ENCODE measurements around the gene KCNN4. TPM values are rescaled to one million over a fixed set of nuclear protein-coding genes. Genes with fewer than 3 reads are reported as not detected.
"Not testable (repeated sequence)": the region's sequence is repeated elsewhere in the genome, so short reads cannot be mapped to it uniquely, and the experiment has no call there.

Gene KCNN4
- total and polyA plus RNA-seq, 5 donors = 0.26 to 1.4 (median 0.33) TPM; not detected in 1

DNA sequence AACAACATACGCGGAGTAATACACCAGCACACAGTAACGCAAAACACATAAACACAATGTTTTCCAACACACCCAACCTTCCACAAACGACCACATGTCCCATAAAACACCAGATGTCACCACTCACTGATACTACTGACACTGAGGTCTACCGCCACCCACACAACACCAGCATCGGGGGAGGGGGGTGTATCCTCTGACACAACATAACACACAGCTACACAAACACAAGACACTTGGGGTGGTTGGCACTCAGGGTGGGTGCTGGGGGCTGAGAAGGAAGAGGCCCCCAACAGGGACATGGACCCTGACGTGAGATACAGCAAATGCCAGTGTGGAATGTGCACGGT is 1.5 kb upstream of the KCNN4 start:
- Histone ChIP-seq H3K27me3 (ENCODE audit: control insufficient read depth, insufficient read depth) (no peaks in the 10 kb centered on the region), H3K9me3 (ENCODE audit: control insufficient read depth, low read length) (no peaks in the 10 kb centered on the region), H3K27ac (ENCODE audit: low read length) (no peak overlapping the region), H3K4me1 (ENCODE audit: control insufficient read depth, insufficient read depth, low read length) (no peaks in the 10 kb centered on the region), H3K4me3 (ENCODE audit: low read length) (no peak overlapping the region)
- WGBS = 55% methylated on average over 8 of the region's 8 CpGs
- ATAC-seq = no peak
- intact Hi-C loops (cut with DNase I) = loop anchor here in 1 of 4 donors (5.0 kb wide), 1 partner anchor 35 kb away; no protein-coding TSS in a partner anchor
- DNase-seq = no peak

DNA sequence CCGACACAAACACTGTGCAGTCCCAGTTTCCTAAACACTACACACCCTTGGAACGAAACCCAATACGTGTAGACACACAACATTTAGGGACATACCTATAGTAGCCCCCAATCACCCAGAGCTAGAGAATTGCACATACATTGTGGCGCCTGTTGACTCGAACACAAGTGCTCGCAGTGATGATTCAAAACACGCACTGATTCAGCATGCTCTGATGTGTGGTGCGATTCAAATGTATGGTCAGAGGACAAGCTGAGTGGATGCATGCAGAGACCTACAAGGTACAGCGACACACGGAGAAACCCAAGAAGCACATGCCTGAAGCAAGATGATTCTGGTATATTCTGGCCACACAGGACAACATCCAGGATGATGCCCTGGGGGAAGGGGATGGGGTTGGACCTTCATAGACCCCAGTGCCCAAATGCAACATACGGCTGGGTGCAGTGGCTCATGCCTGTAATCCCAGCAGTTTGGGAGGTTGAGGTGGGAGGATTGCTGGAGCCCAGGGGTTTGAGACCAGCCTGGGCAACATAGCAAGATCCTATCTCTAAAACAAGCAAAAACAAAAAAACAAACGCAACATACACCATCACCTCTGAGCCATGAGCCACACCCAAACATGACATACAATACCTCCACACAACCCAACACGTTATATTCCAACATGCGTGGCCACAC is 997 bp upstream of the KCNN4 start:
- H3K4me3 ChIP-seq (ENCODE audit: low read length) = no peak overlapping the region
- no peak for ATAC-seq
- 91% methylated on average over 14 of the region's 14 CpGs for WGBS
- DNase-seq = no peak
- intact Hi-C loops (cut with DNase I) = loop anchor here in 1 of 4 donors (5.0 kb wide), 1 partner anchor 34 kb away; no protein-coding TSS in a partner anchor
- H3K27ac ChIP-seq (ENCODE audit: low read length) = no peak overlapping the region
- no peaks in the 10 kb centered on the region for H3K4me1 ChIP-seq (ENCODE audit: control insufficient read depth, insufficient read depth, low read length)
- no peaks in the 10 kb centered on the region for H3K27me3 ChIP-seq (ENCODE audit: control insufficient read depth, insufficient read depth)
- no peaks in the 10 kb centered on the region for H3K9me3 ChIP-seq (ENCODE audit: control insufficient read depth, low read length)

DNA sequence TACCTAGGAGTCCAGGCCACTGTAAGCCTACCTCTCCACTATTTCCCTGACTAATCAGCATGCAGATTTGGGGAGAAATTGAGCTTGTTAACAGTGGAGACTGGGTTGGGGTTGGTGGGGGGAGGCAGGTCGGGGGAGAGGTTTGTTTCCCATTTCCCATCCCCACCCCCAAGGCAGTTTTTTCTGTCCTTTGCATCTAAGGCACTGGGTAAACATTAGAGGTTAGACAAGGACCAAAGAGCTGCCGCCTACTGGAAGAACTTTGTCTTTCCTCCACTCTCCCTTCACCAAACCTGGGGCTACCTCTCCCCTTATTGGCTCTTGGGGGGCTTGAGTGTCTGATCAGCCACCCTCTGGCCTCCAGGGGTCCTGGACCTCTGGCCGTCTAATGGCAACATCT is 953 bp downstream of the KCNN4 start:
- DNase-seq = no peak
- Histone ChIP-seq H3K27me3 (ENCODE audit: control insufficient read depth, insufficient read depth) (no peaks in the 10 kb centered on the region), H3K27ac (ENCODE audit: low read length) (no peak overlapping the region), H3K4me3 (ENCODE audit: low read length) (no peak overlapping the region), H3K9me3 (ENCODE audit: control insufficient read depth, low read length) (no peaks in the 10 kb centered on the region), H3K4me1 (ENCODE audit: control insufficient read depth, insufficient read depth, low read length) (no peaks in the 10 kb centered on the region)
- no peak for ATAC-seq
- 43% methylated on average over 3 of the region's 3 CpGs for WGBS
- intact Hi-C loops (cut with DNase I) = loop anchor here in 1 of 4 donors (5.0 kb wide), 1 partner anchor 33 kb away; no protein-coding TSS in a partner anchor

DNA sequence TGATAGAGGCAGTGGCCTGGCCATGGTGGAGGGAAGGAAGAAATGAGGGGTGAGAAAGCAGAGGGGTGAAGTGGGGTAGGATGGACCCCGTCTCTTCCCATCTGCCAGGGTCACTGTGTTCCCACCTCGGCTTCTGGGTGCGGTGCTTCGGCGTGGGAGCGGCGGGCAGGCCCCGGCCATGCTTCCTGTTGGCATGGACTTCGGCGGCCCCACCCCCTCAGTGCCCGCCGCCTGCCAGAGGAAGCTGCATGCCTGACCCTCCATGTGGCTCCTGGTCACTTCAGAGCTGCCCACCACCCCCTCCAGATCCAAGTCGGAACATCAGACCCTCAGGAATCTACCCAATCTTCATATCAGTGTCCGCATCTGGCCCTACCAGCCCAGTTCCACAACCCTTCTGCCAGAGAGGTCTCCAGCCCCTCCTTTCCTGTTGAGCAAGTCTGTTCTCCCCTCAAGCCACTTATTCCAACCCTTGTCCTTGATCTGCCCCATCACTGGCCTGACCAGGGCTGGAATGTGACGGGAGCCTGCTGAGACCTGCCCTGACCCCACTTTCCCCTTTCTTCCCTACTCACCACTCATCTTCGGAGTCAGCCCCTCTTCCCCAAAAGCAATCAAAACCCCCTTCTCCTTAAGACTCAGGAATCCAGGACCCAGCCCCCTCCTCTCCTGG is 1.5 kb downstream of the KCNN4 start:
- H3K27ac ChIP-seq (ENCODE audit: low read length) = no peak overlapping the region

GRCh38 chr19:43778651-43779050 is 2.1 kb downstream of the KCNN4 start:
- intact Hi-C loops (cut with DNase I) = no loop called here
- DNase-seq (no peak), ATAC-seq (no peak)
- WGBS = 92% methylated on average over 1 of the region's 1 CpG
- Histone ChIP-seq H3K27me3 (ENCODE audit: control insufficient read depth, insufficient read depth) (no peaks in the 10 kb centered on the region), H3K9me3 (ENCODE audit: control insufficient read depth, low read length) (no peaks in the 10 kb centered on the region), H3K4me1 (ENCODE audit: control insufficient read depth, insufficient read depth, low read length) (no peaks in the 10 kb centered on the region), H3K27ac (ENCODE audit: low read length) (no peak overlapping the region), H3K4me3 (ENCODE audit: low read length) (no peak overlapping the region)

More for the DNA sequence above, 1.5 kb downstream of the KCNN4 start:
- H3K27me3 ChIP-seq (ENCODE audit: control insufficient read depth, insufficient read depth) = no peaks in the 10 kb centered on the region
- H3K9me3 ChIP-seq (ENCODE audit: control insufficient read depth, low read length) = no peaks in the 10 kb centered on the region
- WGBS = 65% methylated on average over 16 of the region's 16 CpGs
- no peaks in the 10 kb centered on the region for H3K4me1 ChIP-seq (ENCODE audit: control insufficient read depth, insufficient read depth, low read length)
- intact Hi-C loops (cut with DNase I) = no loop called here
- H3K4me3 ChIP-seq (ENCODE audit: low read length) = no peak overlapping the region
- peak in 2 of 3 donors; percentile 69 to 79 for DNase-seq
- peak; percentile 9 to 31 for ATAC-seq

GRCh38 chr19:43777163-43777695 is 3.5 kb downstream of the KCNN4 start:
- no peak for ATAC-seq
- Histone ChIP-seq H3K27me3 (ENCODE audit: control insufficient read depth, insufficient read depth) (no peaks in the 10 kb centered on the region), H3K4me1 (ENCODE audit: control insufficient read depth, insufficient read depth, low read length) (no peaks in the 10 kb centered on the region), H3K9me3 (ENCODE audit: control insufficient read depth, low read length) (no peaks in the 10 kb centered on the region), H3K4me3 (ENCODE audit: low read length) (no peak overlapping the region), H3K27ac (ENCODE audit: low read length) (no peak overlapping the region)
- intact Hi-C loops (cut with DNase I) = no loop called here
- DNase-seq = peak in 1 of 3 donors; percentile 72
- 8% methylated on average over 4 of the region's 4 CpGs for WGBS

DNA sequence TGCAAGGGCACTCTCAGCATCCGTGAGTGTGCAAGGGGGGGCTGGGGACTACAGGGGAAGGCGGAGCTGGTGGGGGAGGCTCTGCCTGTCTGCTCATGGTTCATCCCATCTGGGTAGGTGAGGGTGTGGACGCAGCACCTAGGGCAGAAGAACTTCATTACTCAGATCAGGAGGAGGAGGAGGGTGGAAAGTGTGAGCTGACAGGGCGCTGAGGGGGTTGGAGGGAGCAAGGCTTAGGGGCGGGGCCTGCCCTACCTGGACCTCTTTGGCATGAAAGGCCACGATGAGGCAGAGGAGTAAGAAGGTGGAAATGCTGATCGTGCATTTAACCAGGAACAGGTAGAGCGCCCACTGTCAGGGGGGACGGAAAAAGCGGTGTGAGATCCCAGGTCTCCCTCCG is 4.5 kb downstream of the KCNN4 start:
- H3K4me3 ChIP-seq (ENCODE audit: low read length) = no peak overlapping the region
- no peaks in the 10 kb centered on the region for H3K27me3 ChIP-seq (ENCODE audit: control insufficient read depth, insufficient read depth)
- WGBS = 64% methylated on average over 11 of the region's 11 CpGs
- intact Hi-C loops (cut with DNase I) = no loop called here
- ATAC-seq = no peak
- no peaks in the 10 kb centered on the region for H3K4me1 ChIP-seq (ENCODE audit: control insufficient read depth, insufficient read depth, low read length)
- DNase-seq = no peak
- H3K9me3 ChIP-seq (ENCODE audit: control insufficient read depth, low read length) = no peaks in the 10 kb centered on the region
- no peak overlapping the region for H3K27ac ChIP-seq (ENCODE audit: low read length)

- Histone ChIP-seq H3K4me1 (ENCODE audit: control insufficient read depth, insufficient read depth, low read length) (no peaks in the 10 kb centered on the region), H3K9me3 (ENCODE audit: control insufficient read depth, low read length) (no peaks in the 10 kb centered on the region), H3K27me3 (ENCODE audit: control insufficient read depth, insufficient read depth) (no peaks in the 10 kb centered on the region), H3K27ac (ENCODE audit: low read length) (no peak overlapping the region), H3K4me3 (ENCODE audit: low read length) (no peak overlapping the region)
- intact Hi-C loops (cut with DNase I) = no loop called here
- DNase-seq = no peak
- ATAC-seq = no peak
- 92% methylated on average over 7 of the region's 7 CpGs for whole genome bisulfite sequencing
Observed at GRCh38 chr19:43775299-43775890, 5.4 kb downstream of the KCNN4 start.

DNA sequence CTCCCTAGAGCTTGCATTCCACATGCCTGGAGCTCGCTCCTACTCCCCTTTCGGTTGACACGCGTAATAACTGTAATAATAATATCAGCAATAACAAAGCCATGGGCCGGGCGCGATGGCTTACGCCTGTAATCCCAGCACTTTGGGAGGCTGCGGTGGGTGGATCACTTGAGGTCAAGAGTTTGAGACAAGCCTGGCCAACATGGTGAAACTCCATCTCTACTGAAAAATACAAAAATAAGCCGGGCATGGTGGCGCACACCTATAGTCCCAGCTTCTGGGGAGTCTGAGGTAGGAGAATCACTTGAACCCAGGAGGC is 5.9 kb downstream of the KCNN4 start:
- H3K4me1 ChIP-seq (ENCODE audit: control insufficient read depth, insufficient read depth, low read length); H3K4me3 ChIP-seq (ENCODE audit: low read length); intact Hi-C loops (cut with DNase I); H3K9me3 ChIP-seq (ENCODE audit: control insufficient read depth, low read length); ATAC-seq; DNase-seq; H3K27ac ChIP-seq (ENCODE audit: low read length); H3K27me3 ChIP-seq (ENCODE audit: control insufficient read depth, insufficient read depth): not testable (repeated sequence)
- WGBS = 65% methylated on average over 11 of the region's 11 CpGs

- Histone ChIP-seq H3K27ac (ENCODE audit: low read length) (no peak overlapping the region), H3K27me3 (ENCODE audit: control insufficient read depth, insufficient read depth) (no peaks in the 10 kb centered on the region), H3K4me1 (ENCODE audit: control insufficient read depth, insufficient read depth, low read length) (no peaks in the 10 kb centered on the region), H3K4me3 (ENCODE audit: low read length) (no peak overlapping the region), H3K9me3 (ENCODE audit: control insufficient read depth, low read length) (no peaks in the 10 kb centered on the region)
- intact Hi-C loops (cut with DNase I) = no loop called here
- 11% methylated on average over 63 of the region's 63 CpGs for whole genome bisulfite sequencing
- DNase-seq (peak; percentile 79 to 91 (median 90)), ATAC-seq (peak; percentile 89 to 93)
Observed at GRCh38 chr19:43774103-43774939, 6.5 kb downstream of the KCNN4 start.
